ENCODE results near the gene BEGAIN. TPM values are rescaled to one million over a fixed set of nuclear protein-coding genes. Genes with fewer than 3 reads are reported as not detected.

Gene BEGAIN
- total RNA-seq, 1 donor from 2014 or later, result 7.0 TPM

GRCh38 chr14:100603341-100604120, 16.3 kb upstream of the BEGAIN start:
- no peak overlapping the region for H3K4me3 Mint-ChIP-seq (ENCODE audit: unreplicated experiment)
- DNase-seq, result no peak
- H3K27ac Mint-ChIP-seq (ENCODE audit: unreplicated experiment), result no peak overlapping the region

GRCh38 chr14:100602621-100603230, 15.5 kb upstream of the BEGAIN start:
- peak overlapping the region; percentile 18 for H3K27ac Mint-ChIP-seq (ENCODE audit: unreplicated experiment)

More at GRCh38 chr14:100603341-100604120, 16.3 kb upstream of the BEGAIN start:
- Mint-ChIP-seq H3K36me3 (ENCODE audit: unreplicated experiment) (peaks cover 21% of the 10 kb centered on the region), H3K9me3 (ENCODE audit: unreplicated experiment) (peaks cover 18% of the 10 kb centered on the region), H3K27me3 (ENCODE audit: unreplicated experiment) (peaks cover 2% of the 10 kb centered on the region), H3K4me1 (ENCODE audit: low read depth, unreplicated experiment) (peaks cover 2% of the 10 kb centered on the region)
- TF ChIP-seq CTCF (IDR thresholded peaks at IDR 0.05; ENCODE audit: partially characterized antibody, unreplicated experiment), result no peak

GRCh38 chr14:100601914-100602313, 14.7 kb upstream of the BEGAIN start:
- no peak for TF ChIP-seq CTCF (IDR thresholded peaks at IDR 0.05; ENCODE audit: partially characterized antibody, unreplicated experiment)
- H3K4me1 Mint-ChIP-seq (ENCODE audit: low read depth, unreplicated experiment), result peaks cover 2% of the 10 kb centered on the region
- no peaks in the 10 kb centered on the region for H3K27me3 Mint-ChIP-seq (ENCODE audit: unreplicated experiment)
- H3K4me3 Mint-ChIP-seq (ENCODE audit: unreplicated experiment), result no peak overlapping the region
- no peak for DNase-seq
- H3K27ac Mint-ChIP-seq (ENCODE audit: unreplicated experiment), result no peak overlapping the region
- H3K9me3 Mint-ChIP-seq (ENCODE audit: unreplicated experiment), result peaks cover 15% of the 10 kb centered on the region
- peaks cover 21% of the 10 kb centered on the region for H3K36me3 Mint-ChIP-seq (ENCODE audit: unreplicated experiment)

More at GRCh38 chr14:100602621-100603230, 15.5 kb upstream of the BEGAIN start:
- no peak for DNase-seq
- H3K9me3 Mint-ChIP-seq (ENCODE audit: unreplicated experiment), result peaks cover 18% of the 10 kb centered on the region
- no peak for TF ChIP-seq CTCF (IDR thresholded peaks at IDR 0.05; ENCODE audit: partially characterized antibody, unreplicated experiment)
- peaks cover 21% of the 10 kb centered on the region for H3K36me3 Mint-ChIP-seq (ENCODE audit: unreplicated experiment)
- H3K4me3 Mint-ChIP-seq (ENCODE audit: unreplicated experiment), result no peak overlapping the region
- H3K4me1 Mint-ChIP-seq (ENCODE audit: low read depth, unreplicated experiment), result peaks cover 2% of the 10 kb centered on the region
- H3K27me3 Mint-ChIP-seq (ENCODE audit: unreplicated experiment), result no peaks in the 10 kb centered on the region

- Mint-ChIP-seq H3K27ac (ENCODE audit: unreplicated experiment) (no peak overlapping the region), H3K4me1 (ENCODE audit: low read depth, unreplicated experiment) (peaks cover 2% of the 10 kb centered on the region), H3K36me3 (ENCODE audit: unreplicated experiment) (peaks cover 21% of the 10 kb centered on the region), H3K27me3 (ENCODE audit: unreplicated experiment) (no peaks in the 10 kb centered on the region), H3K4me3 (ENCODE audit: unreplicated experiment) (no peak overlapping the region), H3K9me3 (ENCODE audit: unreplicated experiment) (peaks cover 15% of the 10 kb centered on the region)
- no peak for DNase-seq
- no peak for TF ChIP-seq CTCF (IDR thresholded peaks at IDR 0.05; ENCODE audit: partially characterized antibody, unreplicated experiment)
These were observed 13.8 kb upstream of the BEGAIN start for GRCh38 chr14:100601064-100601463.

GRCh38 chr14:100599981-100600380, 12.8 kb upstream of the BEGAIN start:
- H3K27me3 Mint-ChIP-seq (ENCODE audit: unreplicated experiment), result no peaks in the 10 kb centered on the region
- H3K4me3 Mint-ChIP-seq (ENCODE audit: unreplicated experiment), result no peak overlapping the region

More at GRCh38 chr14:100599981-100600380, 12.8 kb upstream of the BEGAIN start:
- peaks cover 15% of the 10 kb centered on the region for H3K9me3 Mint-ChIP-seq (ENCODE audit: unreplicated experiment)
- TF ChIP-seq CTCF (IDR thresholded peaks at IDR 0.05; ENCODE audit: partially characterized antibody, unreplicated experiment), result no peak
- peaks cover 21% of the 10 kb centered on the region for H3K36me3 Mint-ChIP-seq (ENCODE audit: unreplicated experiment)
- DNase-seq, result no peak
- no peak overlapping the region for H3K27ac Mint-ChIP-seq (ENCODE audit: unreplicated experiment)
- H3K4me1 Mint-ChIP-seq (ENCODE audit: low read depth, unreplicated experiment), result peaks cover 2% of the 10 kb centered on the region
